Hippocampal formation (tissue), 2 donors: ENCODE measurements around the gene TYW5.

Source experiments
- DNase-seq, 2 donors: peaks; one replicate each; lab custom pipeline; 2025; lab: John Stamatoyannopoulos, UW

Gene TYW5

GRCh38 chr2:199955339-199956061 lies at the start of gene TYW5, which contains the start of gene MAIP1:
Gene TYW5 (minus strand): TSS chr2:199955491. CDS start chr2:199955470, 21 bp downstream.
Gene MAIP1 (plus strand): TSS chr2:199955582. CDS start chr2:199955799, 217 bp downstream.
- DNase-seq, result peak; percentile 77 to 89

- no peak for DNase-seq
These were observed 48.2 kb upstream of the TYW5 start for GRCh38 chr2:200003444-200003843.

- no peak for DNase-seq
These were observed 45.3 kb upstream of the TYW5 start for GRCh38 chr2:200000444-200001163.

GRCh38 chr2:199999166-199999565 lies 43.9 kb upstream of the TYW5 start:
- DNase-seq, result no peak

GRCh38 chr2:199997296-199997695 lies 42.0 kb upstream of the TYW5 start:
- no peak for DNase-seq

- no peak for DNase-seq
These were observed 39.6 kb upstream of the TYW5 start for GRCh38 chr2:199994896-199995295.

- DNase-seq, result no peak
These were observed 39.1 kb upstream of the TYW5 start for GRCh38 chr2:199994371-199994770.

- DNase-seq, result no peak
These were observed 37.0 kb upstream of the TYW5 start for GRCh38 chr2:199992296-199992695.

- DNase-seq, result no peak
These were observed 36.4 kb upstream of the TYW5 start for GRCh38 chr2:199991691-199992090.

GRCh38 chr2:199989822-199990221 lies 34.5 kb upstream of the TYW5 start:
- no peak for DNase-seq

GRCh38 chr2:199988151-199988550 lies 32.9 kb upstream of the TYW5 start:
- DNase-seq, result no peak

GRCh38 chr2:199987586-199987985 lies 32.3 kb upstream of the TYW5 start:
- DNase-seq, result no peak

- peak; percentile 10 to 50 for DNase-seq
These were observed 30.4 kb upstream of the TYW5 start for GRCh38 chr2:199985625-199986207.

- DNase-seq, result no peak
These were observed 29.5 kb upstream of the TYW5 start for GRCh38 chr2:199984755-199985154.

- DNase-seq, result no peak
These were observed 28.9 kb upstream of the TYW5 start for GRCh38 chr2:199984159-199984558.

GRCh38 chr2:199983534-199983933 lies 28.2 kb upstream of the TYW5 start:
- no peak for DNase-seq

GRCh38 chr2:199982126-199982843 lies 27.0 kb upstream of the TYW5 start:
- DNase-seq, result no peak

GRCh38 chr2:199979832-199980628 lies 24.7 kb upstream of the TYW5 start:
- DNase-seq, result peak; percentile 82 to 85

GRCh38 chr2:199979398-199979797 lies 24.1 kb upstream of the TYW5 start:
- no peak for DNase-seq

- DNase-seq, result no peak
These were observed 22.7 kb upstream of the TYW5 start for GRCh38 chr2:199977984-199978415.

GRCh38 chr2:199975273-199975895 lies 20.1 kb upstream of the TYW5 start:
- DNase-seq, result no peak
